A549 (cell line): ENCODE measurements around the gene PRKCE. TPM values are rescaled to one million over a fixed set of nuclear protein-coding genes. Genes with fewer than 3 reads are reported as not detected.

Source experiments
- ATAC-seq, 2 experiments: fragments of 200-7000 bp in 1 of 2; fragments of >200 bp in 1 of 2; cut with Nextera tagmentation in 1 of 2; cut with Tn5 transposase in 1 of 2; 3 replicates each; pipeline versions ENCODE4 v1.8.0 to v1.9.1; 2018 to 2020; ENCODE audit warnings: mild to moderate bottlenecking in 1 of 2, moderate library complexity in 1 of 2
- CTCF ChIA-PET: fragments of 300-600 bp; sonication (Branson Sonifier 250); formaldehyde crosslinking; extraction: SDS; loops from one replicate; lab custom pipeline; 2021; ENCODE audit warnings: antibody characterized with exemption, inconsistent platforms; lab: Yijun Ruan, JAX
- POLR2A ChIA-PET: fragments of 350-600 bp; formaldehyde crosslinking; extraction: SDS; loops from one replicate; lab custom pipeline; 2021; ENCODE audit warnings: antibody characterized with exemption, inconsistent platforms; lab: Yijun Ruan, JAX
- DNase-seq, 2 experiments: peaks; one replicate each; pipeline versions ENCODE4 v3.0.0 to v3.0.0-alpha.2; 2011 to 2016; ENCODE audit warnings: low read depth in 1 of 2, low spot score in 1 of 2
- FAIRE-seq: peaks from 2 replicates; lab custom pipeline; 2011; peaks lifted over from hg19 to GRCh38; lab: Jason Lieb, UNC
- H3K27ac ChIP-seq, 2 experiments: fragments of >200 bp; sonication (Bioruptor Twin); formaldehyde crosslinking; 3 replicates each; pipeline ENCODE4 v1.5.1; 2016 to 2017
- H3K4me1 ChIP-seq: fragments of >200 bp; sonication (Bioruptor Twin); formaldehyde crosslinking; 3 replicates; pipeline ENCODE4 v1.6.1; 2016
- H3K4me2 ChIP-seq: fragments of >200 bp; sonication (Bioruptor Twin); formaldehyde crosslinking; 3 replicates; pipeline ENCODE4 v1.6.1; 2016
- H3K4me3 ChIP-seq: fragments of >200 bp; sonication (Bioruptor Twin); formaldehyde crosslinking; 3 replicates; pipeline ENCODE4 v1.5.1; 2016
- H3K9me3 ChIP-seq: fragments of >200 bp; sonication (Bioruptor Twin); formaldehyde crosslinking; 3 replicates; pipeline ENCODE4 v1.6.1; 2016
- CEBPB ChIP-seq, 2 experiments: fragments of >200 bp in 1 of 2; sonication (Bioruptor Twin) in 1 of 2; formaldehyde crosslinking in 1 of 2; IDR thresholded peaks; 2 replicates each; pipeline ENCODE4 v1.6.1; 2012 to 2016
- E2F6 ChIP-seq: IDR thresholded peaks from 2 replicates; pipeline ENCODE4 v1.6.1; 2012; ENCODE audit warnings: low read depth, borderline replicate concordance
- EHMT2 ChIP-seq: fragments of 200-600 bp; sonication (generic); IDR thresholded peaks from 2 replicates; pipeline ENCODE4 v1.6.1; 2016; ENCODE audit warnings: antibody characterized with exemption, low read depth, mild to moderate bottlenecking, moderate library complexity
- FOXS1 ChIP-seq: fragments of 250-450 bp; sonication (Bioruptor Pico); IDR thresholded peaks from 2 replicates; pipeline ENCODE4 v1.5.0; 2020; ENCODE audit warnings: mild to moderate bottlenecking, moderate library complexity
- GATA3 ChIP-seq: IDR thresholded peaks from 2 replicates; pipeline ENCODE4 v1.6.1; 2012; ENCODE audit warnings: borderline replicate concordance
- KDM5A ChIP-seq: fragments of 200-600 bp; sonication (generic); IDR thresholded peaks from 2 replicates; pipeline ENCODE4 v1.6.1; 2016; ENCODE audit warnings: antibody characterized with exemption, mild to moderate bottlenecking
- MAX ChIP-seq: IDR thresholded peaks from 2 replicates; pipeline ENCODE4 v1.6.1; 2012
- PHF8 ChIP-seq: fragments of 200-600 bp; sonication (generic); IDR thresholded peaks from 2 replicates; pipeline ENCODE4 v1.6.1; 2016; ENCODE audit warnings: low read depth, mild to moderate bottlenecking, antibody characterized with exemption, moderate library complexity, borderline replicate concordance
- REST ChIP-seq: fragments of 200-600 bp; sonication (generic); IDR thresholded peaks from 2 replicates; pipeline ENCODE4 v1.6.1; 2016; ENCODE audit warnings: antibody characterized with exemption, mild to moderate bottlenecking, moderate library complexity
- WGBS: methylation state at CpG from one replicate; pipeline ENCODE4 v1.1.6; 2017; ENCODE audit errors: missing lambda C conversion rate; 5-methylcytosine and 5-hydroxymethylcytosine counted together
- polyA plus RNA-seq, 4 experiments: library from polyadenylated mRNA; depleted of rRNA in 3 of 4; stranded (reverse); fragments of >200 nt; fragmentation: RNase III in 1 of 4; extraction: RNeasy Plus Mini Kit Qiagen cat#74134 plus additional on column Dnase treatment in 1 of 4; gene quantifications; 2 replicates in 3 of 4; 3 replicates in 1 of 4; pipeline ENCODE4 v1.2.3, GENCODE V29; 2011 to 2017
- TF ChIP-seq, protein P1 (sequence below): fragments of 450-650 bp; IDR thresholded peaks from 2 replicates; pipeline ENCODE4 v1.6.1; 2014; ENCODE audit warnings: antibody characterized with exemption

Gene PRKCE
- polyA plus RNA-seq, 2 of the 4 experiments (the other 2 are of a cell fraction) = 11.5 to 12.0 TPM

DNA sequence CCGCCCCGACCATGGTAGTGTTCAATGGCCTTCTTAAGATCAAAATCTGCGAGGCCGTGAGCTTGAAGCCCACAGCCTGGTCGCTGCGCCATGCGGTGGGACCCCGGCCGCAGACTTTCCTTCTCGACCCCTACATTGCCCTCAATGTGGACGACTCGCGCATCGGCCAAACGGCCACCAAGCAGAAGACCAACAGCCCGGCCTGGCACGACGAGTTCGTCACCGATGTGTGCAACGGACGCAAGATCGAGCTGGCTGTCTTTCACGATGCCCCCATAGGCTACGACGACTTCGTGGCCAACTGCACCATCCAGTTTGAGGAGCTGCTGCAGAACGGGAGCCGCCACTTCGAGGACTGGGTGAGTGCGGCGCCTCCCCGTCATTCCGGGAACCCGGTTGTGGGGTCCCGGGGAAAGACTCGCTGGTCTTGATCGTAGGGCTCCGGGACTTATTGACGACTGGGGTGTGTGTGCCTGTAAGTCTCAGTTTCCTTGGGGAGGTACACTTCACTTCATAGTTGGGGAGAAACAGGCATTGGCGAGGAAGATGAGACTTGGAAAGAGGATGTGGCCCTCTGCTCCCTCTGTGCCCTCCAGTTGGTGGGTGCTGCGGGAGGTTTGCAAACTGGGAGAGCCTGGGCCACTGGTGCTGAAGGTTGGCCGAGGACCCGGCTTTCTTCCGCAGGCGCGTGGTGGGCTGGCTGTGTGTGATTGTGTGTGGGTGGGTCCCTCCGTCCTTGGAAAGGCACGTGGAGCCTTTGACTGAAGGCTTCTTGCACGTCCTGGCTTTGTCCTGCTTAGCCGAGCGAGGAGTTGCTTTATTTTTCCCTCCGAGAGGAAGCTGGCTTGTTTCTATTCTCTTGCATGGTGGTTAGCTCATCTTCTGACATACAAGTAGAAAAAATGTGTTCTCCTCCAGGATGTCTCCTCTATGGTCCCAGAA is 886 bp downstream of the PRKCE start:
- TF ChIP-seq, protein P1, sequence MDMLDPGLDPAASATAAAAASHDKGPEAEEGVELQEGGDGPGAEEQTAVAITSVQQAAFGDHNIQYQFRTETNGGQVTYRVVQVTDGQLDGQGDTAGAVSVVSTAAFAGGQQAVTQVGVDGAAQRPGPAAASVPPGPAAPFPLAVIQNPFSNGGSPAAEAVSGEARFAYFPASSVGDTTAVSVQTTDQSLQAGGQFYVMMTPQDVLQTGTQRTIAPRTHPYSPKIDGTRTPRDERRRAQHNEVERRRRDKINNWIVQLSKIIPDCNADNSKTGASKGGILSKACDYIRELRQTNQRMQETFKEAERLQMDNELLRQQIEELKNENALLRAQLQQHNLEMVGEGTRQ = no peak
- TF ChIP-seq KDM5A (no peak), E2F6 (0 out of 2 replicates have a peak, but pooled peaks have one; percentile 18)
- H3K4me2 ChIP-seq = peak overlapping the region; percentile 82
- POLR2A ChIA-PET = interaction anchor here (0.6 to 1.0 kb wide), 2 partner anchors 41 to 59 kb away, joined by 3 read pairs; partner anchors contain the start of gene SRBD1

DNA sequence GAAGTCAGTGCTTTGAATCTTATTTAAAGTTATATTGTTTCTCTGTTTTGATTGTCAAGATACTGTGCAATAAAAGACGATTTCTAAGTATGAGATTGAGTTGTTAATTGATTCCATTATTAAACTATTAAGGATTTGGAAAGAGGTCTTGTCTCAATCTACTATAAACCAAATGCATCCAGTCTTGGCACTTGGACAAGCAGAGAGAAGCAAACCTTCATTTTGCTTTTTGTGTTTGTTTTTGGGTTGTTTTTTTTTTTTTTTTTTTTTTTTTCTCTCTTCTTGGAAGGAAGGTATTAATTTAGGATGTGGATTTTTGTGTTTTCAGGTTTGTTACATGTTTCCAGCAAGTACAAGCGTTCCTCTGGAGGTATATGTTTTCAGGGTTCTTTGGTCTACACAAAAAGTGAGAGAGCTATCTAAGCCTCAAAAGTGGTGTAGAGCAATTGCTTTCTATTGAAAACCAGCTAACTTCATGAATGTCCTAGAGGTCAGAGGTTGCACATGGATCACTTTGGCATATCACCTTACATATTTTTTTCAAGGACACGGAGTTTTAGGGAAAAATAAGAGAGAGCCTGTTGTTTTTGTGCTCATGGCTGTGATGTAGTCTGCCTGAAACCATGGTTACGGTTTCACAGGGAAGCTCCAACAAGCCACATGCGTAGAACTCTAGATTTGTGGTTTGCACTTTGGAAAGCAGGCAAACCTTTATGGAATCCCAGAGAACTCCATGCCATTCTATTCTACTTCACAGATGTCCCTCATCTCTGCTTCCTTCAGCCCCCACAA is 1.8 kb downstream of the PRKCE start:
- no peaks in the 10 kb centered on the region for H3K9me3 ChIP-seq
- no peak overlapping the region for H3K27ac ChIP-seq
- CTCF ChIA-PET = interaction anchor here (0.6 to 7.0 kb wide), 9 partner anchors 9 to 283 kb away, joined by 3 to 50 read pairs (median 4); no protein-coding TSS in a partner anchor
- no peak for DNase-seq
- FAIRE-seq = no peak
- no peak for TF ChIP-seq REST
- no peak for TF ChIP-seq MAX
- no peak for TF ChIP-seq FOXS1 (CRISPR knock-in tag)
- TF ChIP-seq EHMT2 = no peak
- TF ChIP-seq CEBPB (IDR thresholded peaks at IDR 0.05) = no peak
- TF ChIP-seq, all 56 proteins: peak for 0
- 85% methylated on average over 5 of the region's 5 CpGs for WGBS
- POLR2A ChIA-PET = interaction anchor here (0.7 kb wide), 1 partner anchor 283 kb away, joined by 10 read pairs; no protein-coding TSS in a partner anchor
- no peak for ATAC-seq
- peaks cover 20% of the 10 kb centered on the region for H3K4me1 ChIP-seq
- H3K4me3 ChIP-seq = no peak overlapping the region
- H3K4me2 ChIP-seq = peak overlapping the region; percentile 82; the same call in 2 of the 3 replicates

More for the DNA sequence above, 886 bp downstream of the PRKCE start:
- peak in 1 of 2 experiments; percentile 20 for DNase-seq
- WGBS = 72% methylated on average over 49 of the region's 53 CpGs
- no peak for FAIRE-seq
- peak overlapping the region; percentile 83 for H3K4me3 ChIP-seq
- no peaks in the 10 kb centered on the region for H3K9me3 ChIP-seq
- peak overlapping the region; percentile 86 to 90 for H3K27ac ChIP-seq
- no peak for ATAC-seq
- CTCF ChIA-PET = interaction anchor here (0.6 to 7.0 kb wide), 9 partner anchors 9 to 802 kb away, joined by 3 to 50 read pairs (median 4); no protein-coding TSS in a partner anchor
- peaks cover 23% of the 10 kb centered on the region for H3K4me1 ChIP-seq

DNA sequence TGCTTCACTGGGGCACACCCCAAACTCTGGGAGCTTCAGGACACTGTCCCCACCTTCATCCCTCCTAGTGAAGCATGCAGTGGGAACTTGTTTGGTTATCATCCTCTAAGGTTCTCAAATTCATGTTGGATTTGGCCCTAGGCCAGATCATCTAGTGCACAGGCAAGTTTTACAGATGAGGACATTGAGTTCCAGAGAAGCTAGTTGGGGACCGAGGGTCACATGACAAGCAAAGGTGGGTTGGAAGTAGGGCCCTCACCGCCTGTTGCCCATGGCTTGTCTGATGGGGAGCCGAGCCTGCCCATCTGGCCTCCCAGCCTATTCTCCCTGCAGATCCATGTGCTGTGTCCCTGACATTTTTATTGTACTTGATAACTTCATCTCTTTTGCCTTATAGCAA is 2.8 kb downstream of the PRKCE start:
- 95% methylated on average over 3 of the region's 3 CpGs for WGBS
- ChIA-PET CTCF (interaction anchor here (0.6 to 7.0 kb wide), 9 partner anchors 8 to 282 kb away, joined by 3 to 50 read pairs (median 4); no protein-coding TSS in a partner anchor), POLR2A (no interaction called here)
- DNase-seq (no peak), FAIRE-seq (no peak), ATAC-seq (no peak)
- no peak overlapping the region for H3K4me3 ChIP-seq
- H3K4me1 ChIP-seq = peaks cover 16% of the 10 kb centered on the region
- no peak overlapping the region for H3K27ac ChIP-seq
- H3K9me3 ChIP-seq = no peaks in the 10 kb centered on the region
- no peak for TF ChIP-seq GATA3
- no peak for TF ChIP-seq PHF8
- H3K4me2 ChIP-seq = no peak overlapping the region
